Adrenal gland (tissue), 19 donors: ENCODE results near the gene MGAT2. TPM values are rescaled to one million over a fixed set of nuclear protein-coding genes. Genes with fewer than 3 reads are reported as not detected.

Experiments
- DNase-seq, 7 donors: peaks; one replicate each; pipeline ENCODE4 v3.0.0-alpha.2; 2019 to 2020
- H3K27ac ChIP-seq, 5 donors: fragments of 200-600 bp; sonication (generic) in 4 of 5; 1 replicate in 3 of 5; 2 replicates in 2 of 5; pipeline versions ENCODE4 v1.5.1 to v1.8.0; 2016 to 2020; ENCODE audit warnings: mild to moderate bottlenecking in 1 of 5
- H3K27me3 ChIP-seq: fragments of 200-600 bp; 2 replicates; pipeline ENCODE4 v1.8.0; 2021
- H3K36me3 ChIP-seq, 2 donors: fragments of 200-600 bp; replicated peaks in 1 of 2; 1 replicate in 1 of 2; 2 replicates in 1 of 2; pipeline versions ENCODE4 v1.5.1 to v1.8.0; 2018 to 2022
- H3K4me1 ChIP-seq, 2 donors: fragments of 200-600 bp; replicated peaks in 1 of 2; 1 replicate in 1 of 2; 2 replicates in 1 of 2; pipeline versions ENCODE4 v1.5.1 to v1.8.0; 2018 to 2021
- H3K4me3 ChIP-seq, 4 donors: fragments of 200-600 bp; sonication (generic) in 3 of 4; one replicate each; pipeline ENCODE4 v1.5.1; 2016 to 2018
- H3K9me3 ChIP-seq, 3 donors: fragments of 200-600 bp; sonication (generic) in 1 of 3; replicated peaks in 1 of 3; 1 replicate in 2 of 3; 2 replicates in 1 of 3; pipeline versions ENCODE4 v1.5.1 to v1.8.0; 2016 to 2021
- CTCF ChIP-seq, 6 experiments: fragments of 450-650 bp in 4 of 6; fragments of 200-600 bp in 2 of 6; sonication (generic) in 1 of 6; IDR thresholded peaks; 1 replicate in 5 of 6; 2 replicates in 1 of 6; pipeline versions ENCODE4 v1.5.1 to v1.8.0; 2016 to 2021; ENCODE audit warnings: antibody characterized with exemption in 6 of 6, mild to moderate bottlenecking in 2 of 6, moderate library complexity in 1 of 6
- POLR2A ChIP-seq, 2 donors: fragments of 450-650 bp; IDR thresholded peaks; one replicate each; pipeline ENCODE4 v1.6.1; 2017; ENCODE audit warnings: antibody characterized with exemption in 2 of 2, mild to moderate bottlenecking in 2 of 2, moderate library complexity in 1 of 2
- WGBS, 4 donors: extraction: QIAGEN DNeasy Blood & Tissue Kit in 2 of 4; methylation state at CpG; one replicate each; pipeline versions ENCODE4 v1.1.5 to v1.1.7; 2013 to 2017; 5-methylcytosine and 5-hydroxymethylcytosine counted together
- intact Hi-C, 2 donors: fragments of 100-400 bp; cut with DNase I; formaldehyde crosslinking; loops; one replicate each; pipeline versions ENCODE4 v1.14.1 to v1.15.0; 2022 to 2023
- long read RNA-seq, 10 donors: library from polyadenylated mRNA in 3 of 10; unstranded in 2 of 10; stranded (forward) in 1 of 10; transcript quantifications; one replicate each; pipeline ENCODE4 v2.0.0 and lab custom pipeline, GENCODE V29; 2021 to 2026
- polyA plus RNA-seq, 3 donors: library from polyadenylated mRNA; stranded (reverse); fragments of 200-250 nt in 2 of 3; fragments of 350-450 nt in 1 of 3; fragmentation: Illumina TruSeq in 1 of 3; extraction: RNeasy Lipid Tissue Mini Kit (QIAGEN cat#74804) in 1 of 3; gene quantifications; one replicate each; pipeline ENCODE4 v1.2.3, GENCODE V29; 2013 to 2014
- total RNA-seq, 9 donors: library from RNA; depleted of rRNA in 4 of 9; stranded (reverse); fragments of >200 nt in 4 of 9; fragments of 120-200 nt in 1 of 9; fragmentation: NEBNext Ultra II Directional in 1 of 9; extraction: Animal tissue kit (Norgen Biotek cat#: 25700) in 1 of 9; gene quantifications; one replicate each; pipeline versions ENCODE4 v1.1.0 to v1.2.4, GENCODE V29; 2013 to 2023
- donor health status: healthy with polysubstance abuse.
- donor health status: Bipolar disorder and iron deficiency.
- donor health status: DM: yes; HTN: yes; CAD: no.
- donor health status: DM: no; HTN: no; CAD: no.
- donor health status: DM: no; HTN: no; CAD: no.
- donor health status: DM: yes; HTN: yes; CAD: no.

MGAT2 gene
- total RNA-seq (10 to 100 TPM; 35.8 to 87.8 (median 53.0) TPM), polyA plus RNA-seq (10 to 100 TPM; 10.3 to 76.1 (median 15.2) TPM)
- long read RNA-seq, donor 1, transcript MGAT2-201 (1 exons, 2,687 nt): major isoform, 69 of 89 reads
- long read RNA-seq, donor 1, partial matches to known transcripts: 0 of 89 reads
- long read RNA-seq, donor 1, other reads (novel, unspliced or antisense): 20 of 89 reads
- long read RNA-seq, donor 2, transcript MGAT2-201 (1 exons, 2,687 nt): major isoform, 31 of 31 reads
- long read RNA-seq, donor 2, partial matches to known transcripts: 0 of 31 reads
- long read RNA-seq, donor 2, other reads (novel, unspliced or antisense): 0 of 31 reads
- long read RNA-seq, donor 3, transcript MGAT2-201 (1 exons, 2,687 nt): major isoform, 29 of 29 reads
- long read RNA-seq, donor 3, partial matches to known transcripts: 0 of 29 reads
- long read RNA-seq, donor 3, other reads (novel, unspliced or antisense): 0 of 29 reads
- long read RNA-seq, donor 4, transcript MGAT2-201 (1 exons, 2,687 nt): major isoform, 11 of 11 reads
- long read RNA-seq, donor 4, partial matches to known transcripts: 0 of 11 reads
- long read RNA-seq, donor 4, other reads (novel, unspliced or antisense): 0 of 11 reads
- long read RNA-seq, donor 5, transcript MGAT2-201 (1 exons, 2,687 nt): major isoform, 51 of 52 reads
- long read RNA-seq, donor 5, partial matches to known transcripts: 0 of 52 reads
- long read RNA-seq, donor 5, other reads (novel, unspliced or antisense): 1 of 52 reads
- long read RNA-seq, donor 6, transcript MGAT2-201 (1 exons, 2,687 nt): major isoform, 6 of 6 reads
- long read RNA-seq, donor 6, partial matches to known transcripts: 0 of 6 reads
- long read RNA-seq, donor 6, other reads (novel, unspliced or antisense): 0 of 6 reads
- long read RNA-seq, donor 7, transcript MGAT2-201 (1 exons, 2,687 nt): major isoform, 29 of 29 reads
- long read RNA-seq, donor 7, partial matches to known transcripts: 0 of 29 reads
- long read RNA-seq, donor 7, other reads (novel, unspliced or antisense): 0 of 29 reads
- long read RNA-seq, donor 8, transcript MGAT2-201 (1 exons, 2,687 nt): major isoform, 72 of 102 reads
- long read RNA-seq, donor 8, partial matches to known transcripts: 0 of 102 reads
- long read RNA-seq, donor 8, other reads (novel, unspliced or antisense): 30 of 102 reads
- long read RNA-seq, donor 9, transcript MGAT2-201 (1 exons, 2,687 nt): major isoform, 27 of 27 reads
- long read RNA-seq, donor 9, partial matches to known transcripts: 0 of 27 reads
- long read RNA-seq, donor 9, other reads (novel, unspliced or antisense): 0 of 27 reads
- long read RNA-seq, donor 10, transcript MGAT2-201 (1 exons, 2,687 nt): major isoform, 23 of 23 reads
- long read RNA-seq, donor 10, partial matches to known transcripts: 0 of 23 reads
- long read RNA-seq, donor 10, other reads (novel, unspliced or antisense): 0 of 23 reads

- peak; percentile 85 to 99 for TF ChIP-seq POLR2A (IDR thresholded peaks at IDR 0.05)
- TF ChIP-seq CTCF (IDR thresholded peaks at IDR 0.05): peak in 4 of 6 experiments; percentile 22 to 45 (median 32)
- Histone ChIP-seq H3K4me3 (peak within 1 kb of the TSS; percentile 65 to 92 (median 72)), H3K27me3 (no peaks in the 10 kb centered on the region), H3K27ac (peak within 1 kb of the TSS; percentile 91 to 97 (median 93)), H3K36me3 (peaks cover 0 to 16% of the 10 kb centered on the region in 2 donors), H3K4me1 (peaks cover 18 to 53% of the 10 kb centered on the region in 2 donors), H3K9me3 (no peaks in the 10 kb centered on the region)
- 0% methylated on average over 29 to 85 of the region's 85 CpGs for WGBS, 4 donors
- DNase-seq: peak; percentile 98 to 99 (median 99)
- intact Hi-C loops: no loop called here
Observed at GRCh38 chr14:49620182-49621113, at the start of gene MGAT2, which contains the start of gene RPL36AL. Gene MGAT2 (plus strand): TSS chr14:49620799. CDS start chr14:49621269, 470 bp downstream. Gene RPL36AL (minus strand): TSS chr14:49620626. CDS start chr14:49619104, 1,522 bp downstream.

GRCh38 chr14:49574038-49574437, 46.6 kb upstream of the MGAT2 start:
- H3K36me3 ChIP-seq: no peaks in the 10 kb centered on the region
- intact Hi-C loops: no loop called here
- no peaks in the 10 kb centered on the region for H3K27me3 ChIP-seq
- H3K27ac ChIP-seq: no peak overlapping the region
- DNase-seq: no peak
- TF ChIP-seq CTCF (IDR thresholded peaks at IDR 0.05): no peak
- TF ChIP-seq POLR2A (IDR thresholded peaks at IDR 0.05): no peak
- H3K4me1 ChIP-seq: peaks cover 0 to 7% of the 10 kb centered on the region in 2 donors
- WGBS, 4 donors: 91 to 96% (median 93%) methylated on average over 5 of the region's 5 CpGs
- H3K4me3 ChIP-seq: no peak overlapping the region
- H3K9me3 ChIP-seq: no peaks in the 10 kb centered on the region

- Histone ChIP-seq H3K4me1 (peaks cover 0 to 19% of the 10 kb centered on the region in 2 donors), H3K27me3 (no peaks in the 10 kb centered on the region), H3K36me3 (peaks cover 0 to 11% of the 10 kb centered on the region in 2 donors), H3K27ac (no peak overlapping the region), H3K9me3 (no peaks in the 10 kb centered on the region), H3K4me3 (no peak overlapping the region)
- 88 to 94% (median 93%) methylated on average over 1 of the region's 1 CpG for WGBS, 4 donors
- DNase-seq: no peak
- TF ChIP-seq POLR2A (IDR thresholded peaks at IDR 0.05) (no peak), CTCF (IDR thresholded peaks at IDR 0.05) (no peak)
- intact Hi-C loops: no loop called here
Observed at GRCh38 chr14:49578141-49578540, 42.5 kb upstream of the MGAT2 start.
